IMR-90 (cell line): ENCODE data around the gene OR9G1. TPM values are rescaled to one million over a fixed set of nuclear protein-coding genes. Genes with fewer than 3 reads are reported as not detected.

Experiments
- ATAC-seq: fragments of 200-7000 bp; cut with Tn5 transposase; 2 replicates; pipeline ENCODE4 v1.9.1; 2020; ENCODE audit warnings: low read depth, mild to moderate bottlenecking, moderate library complexity
- BruUV-seq: library from RNA; stranded (reverse); fragments of 400-500 nt; replicated peaks from 2 replicates; lab custom pipeline; 2021; lab: Mats Ljungman, UMichigan
- CTCF ChIA-PET: fragments of 300-600 bp; formaldehyde crosslinking; extraction: SDS; loops from one replicate; lab custom pipeline; 2021; ENCODE audit warnings: antibody characterized with exemption; lab: Yijun Ruan, JAX
- POLR2A ChIA-PET: fragments of 300-600 bp; sonication (Branson Sonifier 250); formaldehyde crosslinking; loops from one replicate; lab custom pipeline; 2022; ENCODE audit warnings: antibody characterized with exemption; ENCODE audit not compliant: unreplicated experiment; lab: Charles Lee
- DNase-seq: peaks from one replicate; pipeline ENCODE4 v3.0.0; 2013
- H2AFZ ChIP-seq: replicated peaks from 2 replicates; pipeline ENCODE3; 2013; ENCODE audit warnings: low read length, mild to moderate bottlenecking; ENCODE audit not compliant: poor library complexity
- H2AK5ac ChIP-seq: 2 replicates; pipeline ENCODE4 v1.6.1; 2013; ENCODE audit warnings: low read depth, low read length, inconsistent platforms
- H2AK9ac ChIP-seq: replicated peaks from 2 replicates; pipeline ENCODE3; 2013; ENCODE audit warnings: mild to moderate bottlenecking, low read depth, low read length, moderate library complexity; ENCODE audit not compliant: poor library complexity
- H2BK120ac ChIP-seq: 2 replicates; pipeline ENCODE4 v1.6.1; 2013; ENCODE audit warnings: low read depth, low read length, inconsistent platforms
- H2BK15ac ChIP-seq: 3 replicates; pipeline ENCODE4 v1.6.1; 2013; ENCODE audit warnings: low read depth, low read length, inconsistent platforms
- H2BK20ac ChIP-seq: 2 replicates; pipeline ENCODE4 v1.6.1; 2013; ENCODE audit warnings: low read depth, mild to moderate bottlenecking, inconsistent platforms, low read length, moderate library complexity
- H2BK5ac ChIP-seq: 2 replicates; pipeline ENCODE4 v1.6.1; 2013; ENCODE audit warnings: mild to moderate bottlenecking, low read depth, low read length, inconsistent platforms; ENCODE audit not compliant: poor library complexity, severe bottlenecking
- H3K14ac ChIP-seq: replicated peaks from 2 replicates; pipeline ENCODE4 v1.6.1; 2013; ENCODE audit warnings: low read depth, low read length, inconsistent platforms
- H3K18ac ChIP-seq: 2 replicates; pipeline ENCODE4 v1.6.1; 2013; ENCODE audit warnings: low read depth, low read length, control low read depth
- H3K23ac ChIP-seq: 2 replicates; pipeline ENCODE4 v1.6.1; 2013; ENCODE audit warnings: low read depth, low read length, inconsistent platforms
- H3K27ac ChIP-seq: 2 replicates; pipeline ENCODE4 v1.5.1; 2013; ENCODE audit warnings: mild to moderate bottlenecking, control low read depth, low read length; ENCODE audit not compliant: insufficient read depth
- H3K27me3 ChIP-seq: 2 replicates; pipeline ENCODE4 v1.6.1; 2013; ENCODE audit warnings: low read length; ENCODE audit not compliant: control insufficient read depth, insufficient read depth
- H3K36me3 ChIP-seq: 2 replicates; pipeline ENCODE4 v1.6.1; 2013; ENCODE audit warnings: low read length, mixed read lengths; ENCODE audit not compliant: control insufficient read depth, insufficient read depth
- H3K4ac ChIP-seq: 2 replicates; pipeline ENCODE4 v1.6.1; 2013; ENCODE audit warnings: low read depth, low read length, inconsistent platforms
- H3K4me1 ChIP-seq: 2 replicates; pipeline ENCODE4 v1.6.1; 2013; ENCODE audit warnings: low read length, mixed read lengths; ENCODE audit not compliant: control insufficient read depth, insufficient read depth
- H3K4me2 ChIP-seq: 2 replicates; pipeline ENCODE4 v1.6.1; 2013; ENCODE audit warnings: low read depth, mild to moderate bottlenecking, control low read depth, low read length, moderate library complexity
- H3K4me3 ChIP-seq: 2 replicates; pipeline ENCODE4 v1.5.1; 2013; ENCODE audit warnings: low read depth, mild to moderate bottlenecking, control low read depth, low read length, moderate library complexity; ENCODE audit not compliant: insufficient read depth
- H3K56ac ChIP-seq: 2 replicates; pipeline ENCODE4 v1.6.1; 2013; ENCODE audit warnings: low read length, inconsistent platforms; ENCODE audit not compliant: insufficient read depth; ENCODE audit errors: extremely low read depth
- H3K79me1 ChIP-seq, 2 experiments: 2 replicates each; pipeline ENCODE4 v1.6.1; 2013; ENCODE audit warnings: low read length in 2 of 2, inconsistent platforms in 1 of 2, low read depth in 1 of 2
- H3K9ac ChIP-seq: 2 replicates; pipeline ENCODE4 v1.6.1; 2013; ENCODE audit warnings: low read depth, low read length, control low read depth
- H3K9me1 ChIP-seq: 2 replicates; pipeline ENCODE4 v1.6.1; 2013; ENCODE audit warnings: low read length, inconsistent platforms; ENCODE audit not compliant: insufficient read depth
- H3K9me3 ChIP-seq: 2 replicates; pipeline ENCODE4 v1.6.1; 2013; ENCODE audit warnings: low read length; ENCODE audit not compliant: control insufficient read depth, insufficient read depth
- H4K20me1 ChIP-seq: 2 replicates; pipeline ENCODE4 v1.6.1; 2013; ENCODE audit warnings: low read length, inconsistent platforms; ENCODE audit not compliant: insufficient read depth
- H4K5ac ChIP-seq: 2 replicates; pipeline ENCODE4 v1.6.1; 2013; ENCODE audit warnings: mild to moderate bottlenecking, low read depth, low read length, control low read depth
- H4K8ac ChIP-seq, 2 experiments: 2 replicates each; pipeline ENCODE4 v1.6.1; 2013; ENCODE audit warnings: low read depth in 2 of 2, low read length in 2 of 2, control low read depth in 1 of 2, inconsistent platforms in 1 of 2
- H4K91ac ChIP-seq: 2 replicates; pipeline ENCODE4 v1.6.1; 2013; ENCODE audit warnings: low read depth, low read length, inconsistent platforms; ENCODE audit not compliant: insufficient read depth
- CTCF ChIP-seq: conservative IDR thresholded peaks from 2 replicates; pipeline ENCODE4 v1.5.1; 2012; ENCODE audit warnings: mild to moderate bottlenecking, low read depth, low read length, improper control_type of control experiment
- MXI1 ChIP-seq: IDR thresholded peaks from 2 replicates; pipeline ENCODE4 v1.6.1; 2012; ENCODE audit warnings: low read depth, mild to moderate bottlenecking, low read length, moderate library complexity, borderline replicate concordance
- POLR2A ChIP-seq: IDR thresholded peaks from 2 replicates; pipeline ENCODE4 v1.6.1; 2012; ENCODE audit warnings: mild to moderate bottlenecking, low read depth, low read length
- WGBS, 2 experiments: methylation state at CpG; one replicate each; pipeline versions ENCODE4 v1.1.5 to v1.1.7; 2013; ENCODE audit warnings: missing lambda C conversion rate in 2 of 2; ENCODE audit not compliant: insufficient read length in 1 of 2; ENCODE audit errors: extremely low coverage in 2 of 2; 5-methylcytosine and 5-hydroxymethylcytosine counted together
- dilution Hi-C: fragments of 300-500 bp; cut with HindIII; formaldehyde crosslinking; loops from one replicate; pipeline ENCODE4 v1.14.3; 2018; ENCODE audit warnings: low sequenced_read_pairs; ENCODE audit not compliant: unreplicated experiment
- in situ Hi-C: fragments of 300-500 bp; cut with MboI; formaldehyde crosslinking; loops from 3 replicates; pipeline ENCODE4 v1.14.3; 2019; ENCODE audit warnings: low sequenced_read_pairs, inconsistent platforms, mixed read lengths
- intact Hi-C: fragments of 100-400 bp; cut with micrococcal nuclease; formaldehyde crosslinking; loops from 2 replicates; pipeline ENCODE4 v1.10.0; 2022
- polyA plus RNA-seq, 3 experiments: library from polyadenylated mRNA; depleted of rRNA; stranded (reverse); fragments of >200 nt; gene quantifications; 2 replicates each; pipeline ENCODE4 v1.2.3, GENCODE V29; 2012; ENCODE audit warnings: low replicate concordance in 1 of 3
- total RNA-seq: library from RNA; depleted of rRNA; stranded (reverse); fragments of >200 nt; gene quantifications from 2 replicates; pipeline ENCODE4 v1.2.3, GENCODE V29; 2012

OR9G1 gene
- total and polyA plus RNA-seq, 2 of the 4 experiments (the other 2 are of a cell fraction), result not detected

- ChIA-PET CTCF (no interaction called here), POLR2A (no interaction called here)
- no peak overlapping the region for H3K27ac ChIP-seq
- ATAC-seq, result no peak
- H4K91ac ChIP-seq, result no peak overlapping the region
- H2BK15ac ChIP-seq, result no peak overlapping the region
- no peak overlapping the region for H4K5ac ChIP-seq
- no peak overlapping the region for H3K4me3 ChIP-seq
- no peaks in the 10 kb centered on the region for H3K79me1 ChIP-seq
- H3K9ac ChIP-seq, result no peak overlapping the region
- no peak overlapping the region for H2BK120ac ChIP-seq
- no peak for DNase-seq
- no peak overlapping the region for H3K4me2 ChIP-seq
- H2BK5ac ChIP-seq, result no peak overlapping the region
- H2AK9ac ChIP-seq, result no peak overlapping the region
- H3K56ac ChIP-seq, result no peak overlapping the region
- no peaks in the 10 kb centered on the region for H4K20me1 ChIP-seq
- no peak overlapping the region for H2AK5ac ChIP-seq
- intact Hi-C loops (no loop called here), in situ Hi-C loops (no loop called here), dilution Hi-C loops (no loop called here)
- no peak overlapping the region for H2AFZ ChIP-seq
- no peaks in the 10 kb centered on the region for H3K4me1 ChIP-seq
- H3K9me3 ChIP-seq, result peaks cover 19% of the 10 kb centered on the region
- H3K14ac ChIP-seq, result no peak overlapping the region
- H3K4ac ChIP-seq, result no peak overlapping the region
- no TSS peak for BruUV-seq
- no peak overlapping the region for H3K18ac ChIP-seq
- TF ChIP-seq MXI1 (no peak), POLR2A (no peak), CTCF (no peak)
- H3K23ac ChIP-seq, result no peak overlapping the region
- H3K36me3 ChIP-seq, result no peaks in the 10 kb centered on the region
- H4K8ac ChIP-seq, result no peak overlapping the region
- H3K27me3 ChIP-seq, result no peaks in the 10 kb centered on the region
- WGBS, 2 experiments, result no CpG with 5 or more reads among the region's 2 CpGs
- H3K9me1 ChIP-seq, result no peaks in the 10 kb centered on the region
- no peak overlapping the region for H2BK20ac ChIP-seq
These were observed 7.6 kb downstream of the OR9G1 start for GRCh38 chr11:56706486-56706885.
